Body of pancreas (tissue), 4 donors: Measurements from ENCODE around the gene NTF3.

Experiments used
- POLR2A ChIP-seq, 3 donors: fragments of 450-650 bp; IDR thresholded peaks; one replicate each; pipeline ENCODE4 v1.6.1; 2016; ENCODE audit warnings: antibody characterized with exemption in 3 of 3, mild to moderate bottlenecking in 2 of 3
- TF ChIP-seq, protein P1 (sequence below), 7 experiments: fragments of 450-650 bp in 4 of 7; fragments of 200-600 bp in 3 of 7; sonication (generic) in 3 of 7; IDR thresholded peaks; one replicate each; pipeline ENCODE4 v1.5.1; 2016 to 2019; ENCODE audit warnings: antibody characterized with exemption in 7 of 7

DNA sequence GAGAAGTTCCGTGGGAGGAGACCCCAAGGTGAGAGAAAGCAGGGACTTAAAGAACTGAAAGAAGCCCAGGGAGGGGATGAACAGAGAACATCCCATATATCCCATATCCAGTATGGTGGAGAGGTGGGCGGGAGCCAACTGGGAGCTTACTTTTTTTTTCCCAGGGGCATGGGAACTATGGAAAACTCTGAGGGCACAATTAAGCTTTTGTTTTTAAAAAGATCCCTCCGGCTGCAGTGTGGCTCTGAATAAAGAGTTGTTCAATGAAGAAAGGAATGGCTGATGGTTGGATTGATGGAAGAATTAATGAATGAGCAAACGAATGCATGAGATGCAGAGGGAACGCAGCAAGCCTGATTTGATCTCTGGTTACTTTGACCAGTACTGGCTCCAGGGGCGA lies 12.6 kb downstream of the NTF3 start:
- TF ChIP-seq, protein P1, sequence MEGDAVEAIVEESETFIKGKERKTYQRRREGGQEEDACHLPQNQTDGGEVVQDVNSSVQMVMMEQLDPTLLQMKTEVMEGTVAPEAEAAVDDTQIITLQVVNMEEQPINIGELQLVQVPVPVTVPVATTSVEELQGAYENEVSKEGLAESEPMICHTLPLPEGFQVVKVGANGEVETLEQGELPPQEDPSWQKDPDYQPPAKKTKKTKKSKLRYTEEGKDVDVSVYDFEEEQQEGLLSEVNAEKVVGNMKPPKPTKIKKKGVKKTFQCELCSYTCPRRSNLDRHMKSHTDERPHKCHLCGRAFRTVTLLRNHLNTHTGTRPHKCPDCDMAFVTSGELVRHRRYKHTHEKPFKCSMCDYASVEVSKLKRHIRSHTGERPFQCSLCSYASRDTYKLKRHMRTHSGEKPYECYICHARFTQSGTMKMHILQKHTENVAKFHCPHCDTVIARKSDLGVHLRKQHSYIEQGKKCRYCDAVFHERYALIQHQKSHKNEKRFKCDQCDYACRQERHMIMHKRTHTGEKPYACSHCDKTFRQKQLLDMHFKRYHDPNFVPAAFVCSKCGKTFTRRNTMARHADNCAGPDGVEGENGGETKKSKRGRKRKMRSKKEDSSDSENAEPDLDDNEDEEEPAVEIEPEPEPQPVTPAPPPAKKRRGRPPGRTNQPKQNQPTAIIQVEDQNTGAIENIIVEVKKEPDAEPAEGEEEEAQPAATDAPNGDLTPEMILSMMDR (IDR thresholded peaks at IDR 0.05): no peak
- no peak for TF ChIP-seq POLR2A (IDR thresholded peaks at IDR 0.05)
